Gastrocnemius medialis (tissue), 4 donors: ENCODE data around the gene P2RY2.

Source experiments
- CTCF ChIP-seq, 5 experiments: fragments of 450-650 bp in 3 of 5; fragments of 200-600 bp in 2 of 5; sonication (generic) in 2 of 5; IDR thresholded peaks in 4 of 5; conservative IDR thresholded peaks in 1 of 5; 1 replicate in 4 of 5; 2 replicates in 1 of 5; pipeline ENCODE4 v1.5.1; 2016 to 2019; ENCODE audit warnings: antibody characterized with exemption in 5 of 5, mild to moderate bottlenecking in 3 of 5, moderate library complexity in 3 of 5
- POLR2A ChIP-seq, 2 donors: fragments of 450-650 bp; IDR thresholded peaks; one replicate each; pipeline ENCODE4 v1.6.1; 2017; ENCODE audit warnings: antibody characterized with exemption in 2 of 2, mild to moderate bottlenecking in 2 of 2, moderate library complexity in 2 of 2

GRCh38 chr11:73244589-73245240 lies 26.6 kb downstream of the P2RY2 start:
- TF ChIP-seq CTCF (IDR thresholded peaks at IDR 0.05 in 4 of 5, conservative IDR thresholded peaks at IDR 0.05 in 1 of 5) = no peak
- TF ChIP-seq POLR2A (IDR thresholded peaks at IDR 0.05) = no peak
